A549 (cell line): ENCODE results near the gene CEP128.

Experiments used
- E2F6 ChIP-seq: IDR thresholded peaks from 2 replicates; pipeline ENCODE4 v1.6.1; 2012; ENCODE audit warnings: low read depth, borderline replicate concordance
- HDAC2 ChIP-seq: fragments of 200-600 bp; sonication (generic); IDR thresholded peaks from 2 replicates; pipeline ENCODE4 v1.6.1; 2016
- HMGXB4 ChIP-seq: fragments of 250-450 bp; sonication (Bioruptor Pico); IDR thresholded peaks from 2 replicates; pipeline ENCODE4 v1.5.0; 2021; ENCODE audit warnings: mild to moderate bottlenecking, moderate library complexity, borderline replicate concordance
- JUNB ChIP-seq: fragments of >200 bp; sonication (Bioruptor Twin); formaldehyde crosslinking; IDR thresholded peaks from 2 replicates; pipeline ENCODE4 v1.6.1; 2016
- MAFK ChIP-seq: fragments of 450-650 bp; IDR thresholded peaks from 2 replicates; pipeline ENCODE4 v1.6.1; 2014; ENCODE audit not compliant: partially characterized antibody
- RCOR1 ChIP-seq: fragments of 150-350 bp; IDR thresholded peaks from 2 replicates; pipeline ENCODE4 v1.6.1; 2014; ENCODE audit warnings: antibody characterized with exemption, low read length, low read depth
- RFX5 ChIP-seq: fragments of 450-650 bp; IDR thresholded peaks from 2 replicates; pipeline ENCODE4 v1.7.1; 2014; ENCODE audit warnings: antibody characterized with exemption, mild to moderate bottlenecking, moderate library complexity
- TF ChIP-seq, protein P1 (sequence below): fragments of >200 bp; sonication (Bioruptor Twin); formaldehyde crosslinking; IDR thresholded peaks from 3 replicates; pipeline ENCODE4 v1.5.1; 2016
- TF ChIP-seq, protein P2 (sequence below): fragments of 200-600 bp; sonication (generic); IDR thresholded peaks from 2 replicates; pipeline ENCODE4 v1.6.1; 2016; ENCODE audit warnings: antibody characterized with exemption, mild to moderate bottlenecking, moderate library complexity
- TF ChIP-seq, protein P3 (sequence below): IDR thresholded peaks from 2 replicates; pipeline ENCODE4 v1.6.1; 2012

GRCh38 chr14:80768646-80769045, 172.9 kb downstream of the CEP128 start:
- no peak for TF ChIP-seq RCOR1
- TF ChIP-seq, protein P1, sequence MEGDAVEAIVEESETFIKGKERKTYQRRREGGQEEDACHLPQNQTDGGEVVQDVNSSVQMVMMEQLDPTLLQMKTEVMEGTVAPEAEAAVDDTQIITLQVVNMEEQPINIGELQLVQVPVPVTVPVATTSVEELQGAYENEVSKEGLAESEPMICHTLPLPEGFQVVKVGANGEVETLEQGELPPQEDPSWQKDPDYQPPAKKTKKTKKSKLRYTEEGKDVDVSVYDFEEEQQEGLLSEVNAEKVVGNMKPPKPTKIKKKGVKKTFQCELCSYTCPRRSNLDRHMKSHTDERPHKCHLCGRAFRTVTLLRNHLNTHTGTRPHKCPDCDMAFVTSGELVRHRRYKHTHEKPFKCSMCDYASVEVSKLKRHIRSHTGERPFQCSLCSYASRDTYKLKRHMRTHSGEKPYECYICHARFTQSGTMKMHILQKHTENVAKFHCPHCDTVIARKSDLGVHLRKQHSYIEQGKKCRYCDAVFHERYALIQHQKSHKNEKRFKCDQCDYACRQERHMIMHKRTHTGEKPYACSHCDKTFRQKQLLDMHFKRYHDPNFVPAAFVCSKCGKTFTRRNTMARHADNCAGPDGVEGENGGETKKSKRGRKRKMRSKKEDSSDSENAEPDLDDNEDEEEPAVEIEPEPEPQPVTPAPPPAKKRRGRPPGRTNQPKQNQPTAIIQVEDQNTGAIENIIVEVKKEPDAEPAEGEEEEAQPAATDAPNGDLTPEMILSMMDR, result no peak
- no peak for TF ChIP-seq MAFK
- TF ChIP-seq, protein P2, sequence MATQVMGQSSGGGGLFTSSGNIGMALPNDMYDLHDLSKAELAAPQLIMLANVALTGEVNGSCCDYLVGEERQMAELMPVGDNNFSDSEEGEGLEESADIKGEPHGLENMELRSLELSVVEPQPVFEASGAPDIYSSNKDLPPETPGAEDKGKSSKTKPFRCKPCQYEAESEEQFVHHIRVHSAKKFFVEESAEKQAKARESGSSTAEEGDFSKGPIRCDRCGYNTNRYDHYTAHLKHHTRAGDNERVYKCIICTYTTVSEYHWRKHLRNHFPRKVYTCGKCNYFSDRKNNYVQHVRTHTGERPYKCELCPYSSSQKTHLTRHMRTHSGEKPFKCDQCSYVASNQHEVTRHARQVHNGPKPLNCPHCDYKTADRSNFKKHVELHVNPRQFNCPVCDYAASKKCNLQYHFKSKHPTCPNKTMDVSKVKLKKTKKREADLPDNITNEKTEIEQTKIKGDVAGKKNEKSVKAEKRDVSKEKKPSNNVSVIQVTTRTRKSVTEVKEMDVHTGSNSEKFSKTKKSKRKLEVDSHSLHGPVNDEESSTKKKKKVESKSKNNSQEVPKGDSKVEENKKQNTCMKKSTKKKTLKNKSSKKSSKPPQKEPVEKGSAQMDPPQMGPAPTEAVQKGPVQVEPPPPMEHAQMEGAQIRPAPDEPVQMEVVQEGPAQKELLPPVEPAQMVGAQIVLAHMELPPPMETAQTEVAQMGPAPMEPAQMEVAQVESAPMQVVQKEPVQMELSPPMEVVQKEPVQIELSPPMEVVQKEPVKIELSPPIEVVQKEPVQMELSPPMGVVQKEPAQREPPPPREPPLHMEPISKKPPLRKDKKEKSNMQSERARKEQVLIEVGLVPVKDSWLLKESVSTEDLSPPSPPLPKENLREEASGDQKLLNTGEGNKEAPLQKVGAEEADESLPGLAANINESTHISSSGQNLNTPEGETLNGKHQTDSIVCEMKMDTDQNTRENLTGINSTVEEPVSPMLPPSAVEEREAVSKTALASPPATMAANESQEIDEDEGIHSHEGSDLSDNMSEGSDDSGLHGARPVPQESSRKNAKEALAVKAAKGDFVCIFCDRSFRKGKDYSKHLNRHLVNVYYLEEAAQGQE, result no peak
- no peak for TF ChIP-seq RFX5
- TF ChIP-seq HDAC2, result no peak
- no peak for TF ChIP-seq E2F6
- TF ChIP-seq, protein P3, sequence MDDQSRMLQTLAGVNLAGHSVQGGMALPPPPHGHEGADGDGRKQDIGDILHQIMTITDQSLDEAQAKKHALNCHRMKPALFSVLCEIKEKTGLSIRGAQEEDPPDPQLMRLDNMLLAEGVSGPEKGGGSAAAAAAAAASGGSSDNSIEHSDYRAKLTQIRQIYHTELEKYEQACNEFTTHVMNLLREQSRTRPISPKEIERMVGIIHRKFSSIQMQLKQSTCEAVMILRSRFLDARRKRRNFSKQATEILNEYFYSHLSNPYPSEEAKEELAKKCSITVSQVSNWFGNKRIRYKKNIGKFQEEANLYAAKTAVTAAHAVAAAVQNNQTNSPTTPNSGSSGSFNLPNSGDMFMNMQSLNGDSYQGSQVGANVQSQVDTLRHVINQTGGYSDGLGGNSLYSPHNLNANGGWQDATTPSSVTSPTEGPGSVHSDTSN, result no peak
- TF ChIP-seq HMGXB4 (CRISPR knock-in tag), result no peak
- no peak for TF ChIP-seq JUNB
